Lower leg skin (tissue), 3 donors: ENCODE measurements around the gene UBQLN1.

Source experiments
- CTCF ChIP-seq, 3 donors: fragments of 450-650 bp; IDR thresholded peaks; one replicate each; pipeline ENCODE4 v1.5.1; 2016; ENCODE audit warnings: antibody characterized with exemption in 3 of 3, mild to moderate bottlenecking in 3 of 3, moderate library complexity in 2 of 3
- POLR2A ChIP-seq, 2 donors: fragments of 450-650 bp; IDR thresholded peaks; one replicate each; pipeline ENCODE4 v1.6.1; 2016 to 2017; ENCODE audit warnings: antibody characterized with exemption in 2 of 2, mild to moderate bottlenecking in 1 of 2, moderate library complexity in 1 of 2

GRCh38 chr9:83669067-83669466 is 38.7 kb downstream of the UBQLN1 start:
- TF ChIP-seq CTCF (IDR thresholded peaks at IDR 0.05) (no peak), POLR2A (IDR thresholded peaks at IDR 0.05) (no peak)
